Stomach (tissue), 9 donors: ENCODE measurements around the gene LAMB2. TPM values are rescaled to one million over a fixed set of nuclear protein-coding genes. Genes with fewer than 3 reads are reported as not detected.

ENCODE experiments used
- DNase-seq, 2 donors: peaks; one replicate each; pipeline versions ENCODE4 v3.0.0 to v3.0.0-alpha.2; 2013 to 2019
- H3K27ac ChIP-seq, 5 donors: fragments of 200-600 bp in 4 of 5; sonication (generic) in 4 of 5; one replicate each; pipeline ENCODE4 v1.5.1; 2013 to 2019; ENCODE audit warnings: mild to moderate bottlenecking in 1 of 5, moderate library complexity in 1 of 5
- H3K27me3 ChIP-seq, 3 donors: fragments of 200-600 bp; sonication (generic); one replicate each; pipeline ENCODE4 v1.5.1; 2017 to 2019; ENCODE audit warnings: mixed run types in 1 of 3
- H3K36me3 ChIP-seq, 4 donors: fragments of 200-600 bp; sonication (generic); 1 replicate in 3 of 4; 2 replicates in 1 of 4; pipeline ENCODE4 v1.5.1; 2016 to 2019
- H3K4me1 ChIP-seq, 4 donors: fragments of 200-600 bp; sonication (generic); one replicate each; pipeline ENCODE4 v1.5.1; 2016 to 2019
- H3K4me3 ChIP-seq, 4 donors: fragments of 200-600 bp; sonication (generic) in 3 of 4; one replicate each; pipeline ENCODE4 v1.5.1; 2016 to 2019; ENCODE audit warnings: mild to moderate bottlenecking in 1 of 4
- H3K9me3 ChIP-seq, 4 donors: fragments of 200-600 bp; sonication (generic); one replicate each; pipeline ENCODE4 v1.5.1; 2016 to 2019
- EP300 ChIP-seq: sonication (generic); formaldehyde crosslinking; IDR thresholded peaks from one replicate; pipeline ENCODE4 v1.6.1; 2017; ENCODE audit warnings: antibody characterized with exemption
- POLR2A ChIP-seq, 4 donors: fragments of 450-650 bp; IDR thresholded peaks; one replicate each; pipeline ENCODE4 v1.6.1; 2016; ENCODE audit warnings: antibody characterized with exemption in 4 of 4, control low read depth in 2 of 4, mild to moderate bottlenecking in 1 of 4, moderate library complexity in 1 of 4
- POLR2AphosphoS5 ChIP-seq, 3 donors: sonication (generic); formaldehyde crosslinking; IDR thresholded peaks; one replicate each; pipeline ENCODE4 v1.6.1; 2016; ENCODE audit warnings: antibody characterized with exemption in 3 of 3
- WGBS, 5 donors: extraction: QIAGEN DNeasy Blood & Tissue Kit in 3 of 5; methylation state at CpG; one replicate each; pipeline versions ENCODE4 v1.1.5 to v1.1.7; 2013 to 2018; 5-methylcytosine and 5-hydroxymethylcytosine counted together
- intact Hi-C: fragments of 100-400 bp; cut with DNase I; formaldehyde crosslinking; loops from one replicate; pipeline ENCODE4 v1.15.1; 2023; ENCODE audit warnings: low total_unique reads
- polyA plus RNA-seq, 3 donors: library from polyadenylated mRNA; stranded (reverse); fragments of 200-250 nt; gene quantifications; one replicate each; pipeline ENCODE4 v1.2.3, GENCODE V29; 2013
- total RNA-seq, 5 donors: library from RNA; depleted of rRNA; stranded (reverse); fragments of >200 nt; gene quantifications; one replicate each; pipeline versions ENCODE4 v1.1.0 to v1.2.3, GENCODE V29; 2014 to 2016
- TF ChIP-seq, protein P1 (sequence below), 7 experiments: fragments of 450-650 bp in 4 of 7; fragments of 200-600 bp in 3 of 7; sonication (generic) in 3 of 7; IDR thresholded peaks; one replicate each; pipeline ENCODE4 v1.5.1; 2016 to 2019; ENCODE audit warnings: antibody characterized with exemption in 7 of 7, control low read depth in 2 of 7, mild to moderate bottlenecking in 1 of 7
- donor health status: healthy with polysubstance abuse.
- donor health status: Bipolar disorder and iron deficiency.
- donor health status: healthy.

Gene LAMB2
- total and polyA plus RNA-seq, 8 donors: 195 to 578 (median 324) TPM

- 3 to 6% (median 5%) methylated on average over 15 to 30 of the region's 30 CpGs for WGBS, 5 donors
- Histone ChIP-seq H3K27ac (peak overlapping the region; percentile 83 to 88 (median 88)), H3K27me3 (peaks cover 0 to 10% (median 6%) of the 10 kb centered on the region in 3 donors), H3K4me1 (peaks cover 18 to 52% (median 42%) of the 10 kb centered on the region in 4 donors), H3K36me3 (peaks cover 23 to 28% (median 27%) of the 10 kb centered on the region in 4 donors), H3K4me3 (peak overlapping the region; percentile 65 to 79 (median 72)), H3K9me3 (no peaks in the 10 kb centered on the region)
- peak; percentile 87 to 96 for DNase-seq
- TF ChIP-seq POLR2A (IDR thresholded peaks at IDR 0.05) (no peak), EP300 (no peak), POLR2AphosphoS5 (IDR thresholded peaks at IDR 0.05) (peak in 2 of 3 donors; percentile 57 to 65)
- TF ChIP-seq, protein P1, sequence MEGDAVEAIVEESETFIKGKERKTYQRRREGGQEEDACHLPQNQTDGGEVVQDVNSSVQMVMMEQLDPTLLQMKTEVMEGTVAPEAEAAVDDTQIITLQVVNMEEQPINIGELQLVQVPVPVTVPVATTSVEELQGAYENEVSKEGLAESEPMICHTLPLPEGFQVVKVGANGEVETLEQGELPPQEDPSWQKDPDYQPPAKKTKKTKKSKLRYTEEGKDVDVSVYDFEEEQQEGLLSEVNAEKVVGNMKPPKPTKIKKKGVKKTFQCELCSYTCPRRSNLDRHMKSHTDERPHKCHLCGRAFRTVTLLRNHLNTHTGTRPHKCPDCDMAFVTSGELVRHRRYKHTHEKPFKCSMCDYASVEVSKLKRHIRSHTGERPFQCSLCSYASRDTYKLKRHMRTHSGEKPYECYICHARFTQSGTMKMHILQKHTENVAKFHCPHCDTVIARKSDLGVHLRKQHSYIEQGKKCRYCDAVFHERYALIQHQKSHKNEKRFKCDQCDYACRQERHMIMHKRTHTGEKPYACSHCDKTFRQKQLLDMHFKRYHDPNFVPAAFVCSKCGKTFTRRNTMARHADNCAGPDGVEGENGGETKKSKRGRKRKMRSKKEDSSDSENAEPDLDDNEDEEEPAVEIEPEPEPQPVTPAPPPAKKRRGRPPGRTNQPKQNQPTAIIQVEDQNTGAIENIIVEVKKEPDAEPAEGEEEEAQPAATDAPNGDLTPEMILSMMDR (IDR thresholded peaks at IDR 0.05): no peak
- intact Hi-C loops: no loop called here
These were observed 539 bp upstream of the LAMB2 start for GRCh38 chr3:49133226-49133951.

GRCh38 chr3:49132073-49132436, 795 bp downstream of the LAMB2 start:
- Histone ChIP-seq H3K27me3 (no peaks in the 10 kb centered on the region), H3K4me1 (peaks cover 18 to 52% (median 42%) of the 10 kb centered on the region in 4 donors), H3K36me3 (peaks cover 27 to 42% (median 39%) of the 10 kb centered on the region in 4 donors), H3K9me3 (no peaks in the 10 kb centered on the region), H3K27ac (peak overlapping the region; percentile 83 to 88 (median 88)), H3K4me3 (peak overlapping the region; percentile 65 to 79 (median 72))
- WGBS, 5 donors: 31 to 50% (median 37%) methylated on average over 6 to 9 of the region's 9 CpGs
- intact Hi-C loops: no loop called here
- no peak for DNase-seq
- TF ChIP-seq POLR2A (IDR thresholded peaks at IDR 0.05): no peak
- no peak for TF ChIP-seq POLR2AphosphoS5 (IDR thresholded peaks at IDR 0.05)
- TF ChIP-seq EP300: no peak
- TF ChIP-seq, protein P1 (IDR thresholded peaks at IDR 0.05): no peak

DNA sequence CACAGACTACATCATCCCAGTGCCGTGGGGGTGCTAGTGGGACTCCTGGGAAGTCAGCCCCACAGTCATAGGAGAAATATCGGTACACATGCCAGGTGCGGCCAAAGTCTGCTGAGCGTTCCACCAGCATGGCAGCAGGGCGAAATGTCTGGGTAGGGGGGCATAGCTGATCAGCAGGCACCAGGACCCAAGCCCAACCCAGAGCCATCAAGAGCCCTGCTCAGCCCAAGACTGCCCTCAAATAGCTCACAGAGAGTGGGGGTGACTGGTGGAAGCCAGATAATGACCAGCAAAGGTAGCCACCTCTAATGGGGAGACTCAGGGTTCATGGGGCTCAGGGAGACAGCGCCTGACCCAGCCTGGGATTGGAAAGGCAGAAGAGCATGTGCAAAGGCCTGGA, 1.3 kb downstream of the LAMB2 start:
- peak overlapping the region in 4 of 5 donors; percentile 88 for H3K27ac ChIP-seq
- no peaks in the 10 kb centered on the region for H3K27me3 ChIP-seq
- intact Hi-C loops: no loop called here
- DNase-seq: no peak
- no peaks in the 10 kb centered on the region for H3K9me3 ChIP-seq
- H3K36me3 ChIP-seq: peaks cover 28 to 46% (median 44%) of the 10 kb centered on the region in 4 donors
- TF ChIP-seq EP300: no peak
- TF ChIP-seq, protein P1 (IDR thresholded peaks at IDR 0.05): no peak
- TF ChIP-seq POLR2AphosphoS5 (IDR thresholded peaks at IDR 0.05): no peak
- TF ChIP-seq POLR2A (IDR thresholded peaks at IDR 0.05): no peak
- peak overlapping the region; percentile 65 to 79 (median 72) for H3K4me3 ChIP-seq
- 91 to 95% (median 93%) methylated on average over 6 of the region's 6 CpGs for WGBS, 5 donors
- peaks cover 18 to 52% (median 42%) of the 10 kb centered on the region in 4 donors for H3K4me1 ChIP-seq

DNA sequence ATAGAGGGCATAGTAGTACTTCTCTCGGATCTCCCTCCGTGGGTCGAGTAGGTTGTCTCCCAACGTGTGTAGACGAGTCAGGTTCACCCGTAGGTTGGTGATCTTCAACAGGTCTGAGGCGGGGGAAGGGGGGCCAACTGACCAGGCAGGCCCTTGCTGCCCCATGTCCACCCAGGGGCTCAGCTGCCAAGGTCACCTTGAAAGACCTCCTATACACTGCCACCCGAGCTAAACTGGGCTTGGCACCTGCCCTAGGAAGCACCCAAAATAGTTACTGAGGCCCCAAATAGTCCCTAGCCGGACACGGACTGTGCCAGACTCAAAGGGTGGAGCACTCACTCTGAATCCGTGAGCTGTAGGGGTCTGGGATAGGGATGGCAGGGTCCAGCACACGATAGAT, 1.8 kb downstream of the LAMB2 start:
- no peak for TF ChIP-seq POLR2A (IDR thresholded peaks at IDR 0.05)
- TF ChIP-seq, protein P1 (IDR thresholded peaks at IDR 0.05): no peak
- TF ChIP-seq POLR2AphosphoS5 (IDR thresholded peaks at IDR 0.05): no peak
- no peak for TF ChIP-seq EP300
- H3K4me3 ChIP-seq: peak overlapping the region in 3 of 4 donors; percentile 69 to 79 (median 74)
- H3K36me3 ChIP-seq: peaks cover 32 to 52% (median 50%) of the 10 kb centered on the region in 4 donors
- H3K9me3 ChIP-seq: no peaks in the 10 kb centered on the region
- H3K27ac ChIP-seq: peak overlapping the region in 3 of 5 donors; percentile 88
- H3K27me3 ChIP-seq: no peaks in the 10 kb centered on the region
- 74 to 88% (median 85%) methylated on average over 4 to 12 of the region's 12 CpGs for WGBS, 5 donors
- H3K4me1 ChIP-seq: peaks cover 18 to 52% (median 42%) of the 10 kb centered on the region in 4 donors
- DNase-seq: no peak
- intact Hi-C loops: no loop called here
